OCI-LY3 (cell line): ENCODE measurements around the gene OR4L1.

Experiments
- EZH2phosphoT487 ChIP-seq: fragments of 200-600 bp; shearing (Covaris generic); IDR thresholded peaks from 2 replicates; pipeline ENCODE4 v1.6.1; 2018; ENCODE audit warnings: antibody characterized with exemption, mixed run types, low read depth
- TF ChIP-seq, protein P1 (sequence below): fragments of 200-600, 300-600 bp; sonication (generic); IDR thresholded peaks from 2 replicates; pipeline ENCODE4 v1.5.1; 2014; ENCODE audit warnings: antibody characterized with exemption, low read length, low read depth

DNA sequence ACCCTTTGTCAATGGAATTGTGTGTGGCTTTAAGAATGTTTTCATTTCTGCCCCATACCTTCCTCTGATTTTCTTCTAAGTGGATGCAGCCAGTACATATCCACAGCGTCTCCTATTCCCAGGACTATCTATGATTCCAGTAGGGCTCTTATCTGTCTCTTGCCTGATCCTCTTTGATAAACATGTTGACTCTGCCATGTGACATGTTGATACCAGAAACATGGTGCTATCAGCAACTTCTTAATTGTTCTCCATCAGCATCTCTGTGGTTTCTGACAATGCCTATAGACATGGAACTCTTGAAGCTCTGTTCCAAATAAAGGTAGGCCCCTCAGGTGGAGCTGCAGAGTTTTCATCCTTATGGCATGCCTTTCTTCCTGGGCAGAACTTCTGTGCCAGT, 11.6 kb upstream of the OR4L1 start:
- TF ChIP-seq, protein P1, sequence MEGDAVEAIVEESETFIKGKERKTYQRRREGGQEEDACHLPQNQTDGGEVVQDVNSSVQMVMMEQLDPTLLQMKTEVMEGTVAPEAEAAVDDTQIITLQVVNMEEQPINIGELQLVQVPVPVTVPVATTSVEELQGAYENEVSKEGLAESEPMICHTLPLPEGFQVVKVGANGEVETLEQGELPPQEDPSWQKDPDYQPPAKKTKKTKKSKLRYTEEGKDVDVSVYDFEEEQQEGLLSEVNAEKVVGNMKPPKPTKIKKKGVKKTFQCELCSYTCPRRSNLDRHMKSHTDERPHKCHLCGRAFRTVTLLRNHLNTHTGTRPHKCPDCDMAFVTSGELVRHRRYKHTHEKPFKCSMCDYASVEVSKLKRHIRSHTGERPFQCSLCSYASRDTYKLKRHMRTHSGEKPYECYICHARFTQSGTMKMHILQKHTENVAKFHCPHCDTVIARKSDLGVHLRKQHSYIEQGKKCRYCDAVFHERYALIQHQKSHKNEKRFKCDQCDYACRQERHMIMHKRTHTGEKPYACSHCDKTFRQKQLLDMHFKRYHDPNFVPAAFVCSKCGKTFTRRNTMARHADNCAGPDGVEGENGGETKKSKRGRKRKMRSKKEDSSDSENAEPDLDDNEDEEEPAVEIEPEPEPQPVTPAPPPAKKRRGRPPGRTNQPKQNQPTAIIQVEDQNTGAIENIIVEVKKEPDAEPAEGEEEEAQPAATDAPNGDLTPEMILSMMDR, result no peak
- no peak for TF ChIP-seq EZH2phosphoT487
